ENCODE data around the gene PLCD3. TPM values are rescaled to one million over a fixed set of nuclear protein-coding genes. Genes with fewer than 3 reads are reported as not detected.

PLCD3 gene
- total and polyA plus RNA-seq, 8 donors = 7.6 to 215 (median 42.1) TPM

DNA sequence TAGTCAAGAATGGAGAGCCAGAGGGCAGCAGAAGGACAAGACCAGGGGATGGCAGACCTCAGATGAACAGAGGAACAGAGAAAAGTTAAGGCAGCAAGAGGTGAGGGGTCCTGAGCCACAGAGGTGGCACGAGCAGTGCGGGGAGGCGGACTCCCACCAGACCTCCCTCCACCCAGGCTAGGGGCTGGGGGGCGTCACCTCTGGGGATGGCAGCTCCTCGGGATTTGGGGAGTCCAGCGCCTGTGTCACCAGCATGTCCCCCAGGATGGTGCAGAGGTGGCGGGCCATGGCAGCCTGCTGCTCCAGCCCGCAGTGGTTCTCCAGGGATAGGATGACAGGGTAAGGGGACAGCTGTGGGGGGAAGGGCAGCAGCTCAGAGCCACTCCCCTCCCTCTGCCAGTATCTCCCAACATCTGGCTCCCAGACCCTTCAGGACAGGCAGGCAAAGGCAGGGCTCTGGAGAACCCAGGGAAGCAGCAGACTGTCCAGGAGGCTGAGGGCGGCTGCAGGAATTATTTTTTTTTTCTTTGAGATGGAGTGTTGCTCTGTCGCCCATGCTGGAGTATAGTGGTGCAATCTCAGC, 15.8 kb downstream of the PLCD3 start:
- Histone ChIP-seq H3K27ac (no peak overlapping the region), H3K36me3 (peaks cover 22 to 98% (median 78%) of the 10 kb centered on the region in 4 donors), H3K4me1 (peaks cover 0 to 17% (median 3%) of the 10 kb centered on the region in 4 donors), H3K27me3 (no peaks in the 10 kb centered on the region), H3K4me3 (no peak overlapping the region), H3K9me3 (no peaks in the 10 kb centered on the region)
- 89 to 95% (median 92%) methylated on average over 10 of the region's 10 CpGs for WGBS, 5 donors
- no peak for DNase-seq
- TF ChIP-seq EP300 (IDR thresholded peaks at IDR 0.05) (no peak), POLR2A (IDR thresholded peaks at IDR 0.05) (no peak), POLR2AphosphoS5 (IDR thresholded peaks at IDR 0.05) (no peak)
- TF ChIP-seq, protein P1, sequence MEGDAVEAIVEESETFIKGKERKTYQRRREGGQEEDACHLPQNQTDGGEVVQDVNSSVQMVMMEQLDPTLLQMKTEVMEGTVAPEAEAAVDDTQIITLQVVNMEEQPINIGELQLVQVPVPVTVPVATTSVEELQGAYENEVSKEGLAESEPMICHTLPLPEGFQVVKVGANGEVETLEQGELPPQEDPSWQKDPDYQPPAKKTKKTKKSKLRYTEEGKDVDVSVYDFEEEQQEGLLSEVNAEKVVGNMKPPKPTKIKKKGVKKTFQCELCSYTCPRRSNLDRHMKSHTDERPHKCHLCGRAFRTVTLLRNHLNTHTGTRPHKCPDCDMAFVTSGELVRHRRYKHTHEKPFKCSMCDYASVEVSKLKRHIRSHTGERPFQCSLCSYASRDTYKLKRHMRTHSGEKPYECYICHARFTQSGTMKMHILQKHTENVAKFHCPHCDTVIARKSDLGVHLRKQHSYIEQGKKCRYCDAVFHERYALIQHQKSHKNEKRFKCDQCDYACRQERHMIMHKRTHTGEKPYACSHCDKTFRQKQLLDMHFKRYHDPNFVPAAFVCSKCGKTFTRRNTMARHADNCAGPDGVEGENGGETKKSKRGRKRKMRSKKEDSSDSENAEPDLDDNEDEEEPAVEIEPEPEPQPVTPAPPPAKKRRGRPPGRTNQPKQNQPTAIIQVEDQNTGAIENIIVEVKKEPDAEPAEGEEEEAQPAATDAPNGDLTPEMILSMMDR (IDR thresholded peaks at IDR 0.05) = no peak
- intact Hi-C loops (cut with DNase I; ENCODE audit: low total_unique reads) = no loop called here

DNA sequence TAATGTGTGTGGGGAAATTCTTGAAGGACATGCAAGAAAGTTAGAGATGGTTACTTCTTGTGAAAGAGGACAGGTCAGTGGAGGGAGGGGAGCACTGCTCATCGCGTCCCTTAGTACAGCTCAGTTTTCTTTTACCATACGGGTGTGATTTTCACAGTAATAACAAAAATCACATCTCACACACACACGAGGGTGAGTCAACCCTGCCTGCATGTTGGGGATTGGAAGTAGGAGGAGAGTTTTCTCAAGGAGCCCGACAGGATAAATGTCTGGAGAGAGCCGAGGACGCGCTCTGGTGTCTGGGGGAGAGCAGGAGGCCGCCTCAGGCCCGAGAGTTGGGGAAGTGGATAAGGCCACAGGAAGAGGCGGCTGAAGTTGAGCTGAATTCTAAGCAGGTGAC, 16.4 kb downstream of the PLCD3 start:
- peaks cover 0 to 17% (median 10%) of the 10 kb centered on the region in 4 donors for H3K4me1 ChIP-seq
- H3K27ac ChIP-seq = no peak overlapping the region
- no peak overlapping the region for H3K4me3 ChIP-seq
- TF ChIP-seq, protein P1 (IDR thresholded peaks at IDR 0.05) = no peak
- TF ChIP-seq EP300 (IDR thresholded peaks at IDR 0.05) (no peak), POLR2A (IDR thresholded peaks at IDR 0.05) (no peak), POLR2AphosphoS5 (IDR thresholded peaks at IDR 0.05) (no peak)
- no peaks in the 10 kb centered on the region for H3K9me3 ChIP-seq
- WGBS, 5 donors = 80 to 87% (median 85%) methylated on average over 11 of the region's 11 CpGs
- H3K27me3 ChIP-seq = no peaks in the 10 kb centered on the region
- DNase-seq = no peak
- intact Hi-C loops (cut with DNase I; ENCODE audit: low total_unique reads) = no loop called here
- peaks cover 22 to 98% (median 77%) of the 10 kb centered on the region in 4 donors for H3K36me3 ChIP-seq

DNA sequence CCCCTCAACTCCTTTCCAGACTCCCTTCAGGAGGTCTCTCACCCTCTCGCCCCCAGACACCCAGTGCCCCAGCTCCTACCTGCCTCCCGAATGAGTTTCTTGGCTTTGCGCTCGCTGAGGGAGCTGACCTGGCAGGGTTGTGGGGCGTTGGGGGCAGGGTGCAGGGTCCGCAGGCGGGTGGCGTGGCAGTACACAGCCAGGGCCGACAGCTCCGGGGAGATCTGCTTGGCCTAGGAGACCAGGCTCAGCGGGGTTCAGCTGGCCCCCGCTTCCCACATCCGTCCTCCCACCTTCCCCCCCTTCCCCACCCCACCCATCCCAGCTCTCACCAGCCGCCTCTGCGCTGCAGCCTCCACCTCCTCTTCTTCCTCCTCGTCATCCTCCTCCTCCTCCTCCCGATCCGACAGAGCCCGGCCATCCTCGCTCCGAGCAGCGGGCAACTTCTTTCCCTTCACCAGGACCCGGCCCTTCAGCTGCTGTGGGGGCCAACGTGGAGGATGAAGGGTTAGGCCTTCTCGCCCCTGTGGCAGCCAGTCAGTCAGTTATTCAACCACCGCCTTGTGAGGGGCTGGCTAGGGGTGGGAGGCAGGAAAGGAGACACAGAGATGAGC, 17.2 kb downstream of the PLCD3 start:
- DNase-seq = no peak
- WGBS, 5 donors = 82 to 91% (median 88%) methylated on average over 22 to 26 of the region's 26 CpGs
- no peak overlapping the region for H3K4me3 ChIP-seq
- H3K4me1 ChIP-seq = peaks cover 0 to 23% (median 14%) of the 10 kb centered on the region in 4 donors
- H3K27me3 ChIP-seq = no peaks in the 10 kb centered on the region
- H3K36me3 ChIP-seq = peaks cover 22 to 95% (median 71%) of the 10 kb centered on the region in 4 donors
- H3K9me3 ChIP-seq = no peaks in the 10 kb centered on the region
- H3K27ac ChIP-seq = no peak overlapping the region
- intact Hi-C loops (cut with DNase I; ENCODE audit: low total_unique reads) = no loop called here
- TF ChIP-seq POLR2A (IDR thresholded peaks at IDR 0.05) (no peak), EP300 (IDR thresholded peaks at IDR 0.05) (no peak), POLR2AphosphoS5 (IDR thresholded peaks at IDR 0.05) (no peak)
- TF ChIP-seq, protein P1 (IDR thresholded peaks at IDR 0.05) = no peak

DNA sequence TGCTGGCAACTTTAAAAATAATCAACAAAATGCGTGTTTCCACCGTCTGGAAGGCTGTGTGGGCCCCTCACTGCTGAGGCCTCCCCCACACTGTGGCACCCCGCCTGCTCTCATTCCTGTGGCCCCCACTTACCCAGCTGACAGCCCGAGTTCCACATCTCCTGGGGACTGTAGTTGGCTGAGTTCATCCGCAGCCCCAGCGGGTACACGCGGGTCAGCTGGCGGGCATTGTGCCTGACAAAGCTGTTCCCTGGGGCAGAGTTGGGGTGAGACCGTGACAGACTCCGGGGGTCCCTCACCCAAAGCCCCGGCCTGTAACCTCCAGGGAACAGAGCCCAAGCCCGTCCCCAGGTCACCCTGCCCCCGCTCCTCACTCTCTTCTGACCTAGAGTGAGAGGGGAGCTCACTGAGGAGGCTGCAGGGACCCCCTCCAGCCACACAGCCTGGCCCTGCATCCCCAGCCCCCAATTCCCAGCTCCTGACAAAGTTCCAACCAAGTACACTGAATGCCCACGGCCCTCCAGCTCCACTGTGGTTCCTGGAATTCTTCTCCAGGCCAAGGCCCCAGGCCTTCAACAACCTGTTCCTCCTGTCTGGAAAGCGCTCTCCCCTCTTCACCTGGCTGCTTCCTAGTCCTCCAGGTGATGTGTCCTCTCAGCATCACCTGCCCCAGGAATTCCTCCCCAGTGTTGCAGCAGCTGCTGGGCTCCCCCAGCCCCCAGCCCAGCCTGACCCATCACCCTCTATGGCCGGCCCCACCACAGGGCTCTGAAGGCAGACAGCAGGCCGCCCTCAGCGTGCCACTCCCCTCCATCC, 18.0 kb downstream of the PLCD3 start:
- Histone ChIP-seq H3K4me3 (no peak overlapping the region), H3K27me3 (no peaks in the 10 kb centered on the region), H3K27ac (no peak overlapping the region), H3K9me3 (no peaks in the 10 kb centered on the region), H3K36me3 (peaks cover 17 to 88% (median 64%) of the 10 kb centered on the region in 4 donors), H3K4me1 (peaks cover 5 to 31% (median 16%) of the 10 kb centered on the region in 4 donors)
- intact Hi-C loops (cut with DNase I; ENCODE audit: low total_unique reads) = no loop called here
- 82 to 91% (median 84%) methylated on average over 16 to 19 of the region's 19 CpGs for WGBS, 5 donors
- no peak for TF ChIP-seq POLR2AphosphoS5 (IDR thresholded peaks at IDR 0.05)
- TF ChIP-seq, protein P1 (IDR thresholded peaks at IDR 0.05) = no peak
- no peak for TF ChIP-seq EP300 (IDR thresholded peaks at IDR 0.05)
- no peak for TF ChIP-seq POLR2A (IDR thresholded peaks at IDR 0.05)
- no peak for DNase-seq
